GM12878 (cell line): Measurements from ENCODE around the gene HHAT. TPM values are rescaled to one million over a fixed set of nuclear protein-coding genes. Genes with fewer than 3 reads are reported as not detected.

Source experiments
- ATAC-seq: fragments of 200-7000 bp; cut with Tn5 transposase; 3 replicates; pipeline ENCODE4 v1.9.1; 2020; ENCODE audit warnings: mild to moderate bottlenecking, moderate library complexity
- BruUV-seq: library from RNA; stranded (reverse); fragments of 400-500 nt; replicated peaks from 2 replicates; lab custom pipeline; 2021; lab: Mats Ljungman, UMichigan
- CTCF ChIA-PET: fragments of 300-600 bp; sonication (Branson Sonifier 250); formaldehyde crosslinking; extraction: SDS; loops from one replicate; lab custom pipeline; 2021; ENCODE audit warnings: inconsistent platforms; lab: Yijun Ruan, JAX
- POLR2A ChIA-PET: fragments of 350-600 bp; formaldehyde crosslinking; extraction: SDS; loops from one replicate; lab custom pipeline; 2021; ENCODE audit warnings: inconsistent platforms; lab: Charles Lee
- RAD21 ChIA-PET: fragments of 300-600 bp; sonication (Branson Sonifier 250); formaldehyde crosslinking; loops from one replicate; lab custom pipeline; 2023; ENCODE audit warnings: antibody characterized with exemption; ENCODE audit not compliant: unreplicated experiment; lab: Charles Lee
- SMC1A ChIA-PET: fragments of 300-600 bp; sonication (Branson Sonifier 250); formaldehyde crosslinking; loops from one replicate; lab custom pipeline; 2023; ENCODE audit not compliant: unreplicated experiment, uncharacterized antibody; lab: Charles Lee
- DNase-seq: peaks from one replicate; pipeline ENCODE4 v3.0.0-alpha.2; 2011; ENCODE audit warnings: low read depth, low spot score
- FAIRE-seq: peaks from 3 replicates; lab custom pipeline; 2011; peaks lifted over from hg19 to GRCh38; lab: Jason Lieb, UNC
- H2AFZ ChIP-seq: 2 replicates; pipeline ENCODE4 v1.6.0; 2011; ENCODE audit warnings: low read depth, low read length, control low read depth; ENCODE audit not compliant: control insufficient read depth
- H3K27ac ChIP-seq: 2 replicates; pipeline ENCODE4 v1.5.1; 2011; ENCODE audit warnings: control low read depth; ENCODE audit not compliant: control insufficient read depth, insufficient read depth
- H3K27me3 ChIP-seq, 2 experiments: replicated peaks in 1 of 2; 2 replicates each; pipeline versions ENCODE4 v1.6.0 to v1.6.1; 2011; ENCODE audit warnings: low read length in 1 of 2; ENCODE audit not compliant: control insufficient read depth in 2 of 2, insufficient read depth in 2 of 2
- H3K36me3 ChIP-seq, 2 experiments: 2 replicates each; pipeline ENCODE4 v1.5.1; 2011; ENCODE audit warnings: low read length in 1 of 2; ENCODE audit not compliant: control insufficient read depth in 2 of 2, insufficient read depth in 2 of 2
- H3K4me1 ChIP-seq: 2 replicates; pipeline ENCODE4 v1.6.1; 2011; ENCODE audit warnings: mild to moderate bottlenecking, low read length, moderate library complexity, mixed read lengths; ENCODE audit not compliant: control insufficient read depth, insufficient read depth
- H3K4me2 ChIP-seq: 2 replicates; pipeline ENCODE4 v1.6.0; 2011; ENCODE audit warnings: control low read depth; ENCODE audit not compliant: control insufficient read depth, insufficient read depth
- H3K4me3 ChIP-seq: fragments of 200-600 bp; sonication (generic); 2 replicates; pipeline ENCODE4 v1.5.1; 2016
- H3K79me2 ChIP-seq: 2 replicates; pipeline ENCODE4 v1.6.0; 2011; ENCODE audit warnings: low read length; ENCODE audit not compliant: control insufficient read depth, insufficient read depth
- H3K9ac ChIP-seq: 2 replicates; pipeline ENCODE4 v1.8.0; 2011; ENCODE audit warnings: low read length, control low read depth, mixed read lengths; ENCODE audit not compliant: control insufficient read depth, insufficient read depth
- H3K9me3 ChIP-seq: replicated peaks from 3 replicates; pipeline ENCODE4 v1.5.1; 2011; ENCODE audit warnings: mild to moderate bottlenecking, low read length; ENCODE audit not compliant: control insufficient read depth, insufficient read depth
- H4K20me1 ChIP-seq: 2 replicates; pipeline ENCODE4 v1.6.0; 2011; ENCODE audit not compliant: control insufficient read depth, insufficient read depth
- ASH2L ChIP-seq: fragments of 300-600, 200-600 bp; sonication (generic); IDR thresholded peaks from 2 replicates; pipeline ENCODE4 v1.6.1; 2017; ENCODE audit warnings: low read depth, mild to moderate bottlenecking, borderline replicate concordance
- ATF2 ChIP-seq: IDR thresholded peaks from 2 replicates; pipeline ENCODE4 v1.6.1; 2012; ENCODE audit warnings: low read length, inconsistent platforms
- BCLAF1 ChIP-seq: fragments of 450-650 bp; IDR thresholded peaks from 2 replicates; pipeline ENCODE4 v1.6.1; 2017; ENCODE audit warnings: antibody characterized with exemption, mild to moderate bottlenecking, moderate library complexity
- BMI1 ChIP-seq: fragments of 450-650 bp; IDR thresholded peaks from 2 replicates; pipeline ENCODE4 v1.6.1; 2016; ENCODE audit warnings: mild to moderate bottlenecking, moderate library complexity, borderline replicate concordance
- CBFB ChIP-seq: IDR thresholded peaks from 2 replicates; pipeline ENCODE4 v1.6.1; 2016; ENCODE audit warnings: antibody characterized with exemption, low read depth
- CBX5 ChIP-seq: sonication (generic); IDR thresholded peaks from 2 replicates; pipeline ENCODE4 v1.6.1; 2016; ENCODE audit warnings: low read depth, moderate library complexity, mild to moderate bottlenecking, inconsistent platforms
- CEBPB ChIP-seq, 2 experiments: fragments of 150-350 bp in 1 of 2; IDR thresholded peaks; 2 replicates each; pipeline ENCODE4 v1.6.1; 2012 to 2014; ENCODE audit warnings: low read depth in 2 of 2, low read length in 2 of 2, borderline replicate concordance in 1 of 2, inconsistent platforms in 1 of 2
- CREB1 ChIP-seq: IDR thresholded peaks from 2 replicates; pipeline ENCODE4 v1.6.1; 2012; ENCODE audit warnings: low read depth, mild to moderate bottlenecking, inconsistent platforms
- CREM ChIP-seq: IDR thresholded peaks from 2 replicates; pipeline ENCODE4 v1.6.1; 2014; ENCODE audit warnings: antibody characterized with exemption, low read depth
- E2F8 ChIP-seq: fragments of 450-650 bp; IDR thresholded peaks from 2 replicates; pipeline ENCODE4 v1.6.1; 2018; ENCODE audit warnings: mild to moderate bottlenecking, low read depth, moderate library complexity; ENCODE audit not compliant: partially characterized antibody
- HCFC1 ChIP-seq: fragments of 150-350 bp; IDR thresholded peaks from 2 replicates; pipeline ENCODE4 v1.6.1; 2014; ENCODE audit warnings: low read length
- NFYA ChIP-seq: IDR thresholded peaks from 2 replicates; pipeline ENCODE4 v1.6.1; 2011; ENCODE audit warnings: low read depth, mild to moderate bottlenecking, low read length, improper control_type of control experiment, borderline replicate concordance
- RAD21 ChIP-seq: IDR thresholded peaks from 2 replicates; pipeline ENCODE4 v1.6.1; 2011; ENCODE audit warnings: mild to moderate bottlenecking, low read depth, low read length, moderate library complexity; ENCODE audit not compliant: insufficient read depth
- SP1 ChIP-seq: IDR thresholded peaks from one replicate; pipeline ENCODE4 v1.6.1; 2011; ENCODE audit warnings: low read depth, low read length
- ZBTB33 ChIP-seq: fragments of 450-650 bp; IDR thresholded peaks from 2 replicates; pipeline ENCODE4 v1.6.1; 2017; ENCODE audit warnings: mild to moderate bottlenecking
- ZNF207 ChIP-seq: fragments of 450-650 bp; IDR thresholded peaks from 2 replicates; pipeline ENCODE4 v1.6.1; 2014; ENCODE audit warnings: antibody characterized with exemption, mild to moderate bottlenecking, borderline replicate concordance
- WGBS: methylation state at CpG from one replicate; pipeline ENCODE4 v1.1.6; 2016; ENCODE audit warnings: low lambda C conversion rate; ENCODE audit not compliant: insufficient replicate concordance, insufficient coverage; ENCODE audit errors: missing lambda C conversion rate; 5-methylcytosine and 5-hydroxymethylcytosine counted together
- in situ Hi-C: fragments of 300-500 bp; cut with MboI; formaldehyde crosslinking; loops from 9 replicates; pipeline ENCODE4 v1.14.3; 2018; ENCODE audit warnings: mixed read lengths
- intact Hi-C: fragments of 100-400 bp; cut with micrococcal nuclease; formaldehyde crosslinking; loops from one replicate; pipeline ENCODE4 v1.14.2; 2022; ENCODE audit not compliant: unreplicated experiment
- polyA plus RNA-seq, 11 experiments: library from polyadenylated mRNA; depleted of rRNA in 4 of 11; unstranded in 6 of 11; stranded (reverse) in 5 of 11; fragments of >200 nt; fragmentation: Nextera tagmentation in 4 of 11; fragmentation: Illumina TruSeq in 1 of 11; extraction: Ambion mirVana in 4 of 11; extraction: Trizol in 1 of 11; gene quantifications; 1 replicate in 1 of 11; 2 replicates in 10 of 11; pipeline versions ENCODE4 v1.2.1 to v1.2.3, GENCODE V29; 2011 to 2016; ENCODE audit warnings: inconsistent platforms in 2 of 11, missing spikeins in 2 of 11, low read depth in 1 of 11
- total RNA-seq, 4 experiments: library from RNA; depleted of rRNA in 3 of 4; stranded (reverse); fragments of >200 nt in 3 of 4; fragmentation: Illumina TruSeq in 1 of 4; extraction: Trizol in 1 of 4; gene quantifications; 2 replicates each; pipeline versions ENCODE4 v1.2.1 to v1.2.3, GENCODE V29; 2013 to 2021

Gene HHAT
- total and polyA plus RNA-seq, 10 of the 15 experiments (the other 5 are each of a cell fraction or from before 2014, with no cell fraction given): 1.2 to 37.6 (median 2.6) TPM

GRCh38 chr1:210620867-210621488 is 292.3 kb downstream of the HHAT start:
- ChIA-PET SMC1A (interaction anchor here (1.5 kb wide), 1 partner anchor 43 kb away, joined by 3 read pairs; no protein-coding TSS in a partner anchor), RAD21 (no interaction called here), CTCF (no interaction called here), POLR2A (no interaction called here)
- no peak for TF ChIP-seq RAD21
- TF ChIP-seq SP1: no peak
- TF ChIP-seq CEBPB (IDR thresholded peaks at IDR 0.05; ENCODE audit: borderline replicate concordance in 1 of 2, low read depth in 2 of 2, low read length in 2 of 2): no peak
- no peak for TF ChIP-seq CREB1
- no peak for TF ChIP-seq ASH2L
- no peak for TF ChIP-seq CBX5
- TF ChIP-seq BCLAF1: no peak
- no peak for TF ChIP-seq CBFB
- TF ChIP-seq BMI1: no peak
- TF ChIP-seq ATF2: no peak
- no peak for TF ChIP-seq CREM
- no peak for TF ChIP-seq E2F8
- no peak for TF ChIP-seq HCFC1
- TF ChIP-seq NFYA: no peak
- no peak for TF ChIP-seq ZNF207
- TF ChIP-seq ZBTB33: no peak
- Histone ChIP-seq H3K4me3 (no peak overlapping the region), H3K36me3 (no peaks in the 10 kb centered on the region), H3K4me2 (no peak overlapping the region), H3K27me3 (no peaks in the 10 kb centered on the region), H4K20me1 (no peaks in the 10 kb centered on the region), H3K4me1 (no peaks in the 10 kb centered on the region), H3K79me2 (no peaks in the 10 kb centered on the region), H2AFZ (no peak overlapping the region), H3K27ac (no peak overlapping the region), H3K9me3 (no peaks in the 10 kb centered on the region), H3K9ac (no peak overlapping the region)
- 86% methylated on average over 6 of the region's 6 CpGs for WGBS
- in situ Hi-C loops: no loop called here
- BruUV-seq: no TSS peak
- DNase-seq: no peak
- no peak for ATAC-seq
- intact Hi-C loops: no loop called here
- no peak for FAIRE-seq
